Lung (tissue), 12 donors: Measurements from ENCODE around the gene SYNGR3. TPM values are rescaled to one million over a fixed set of nuclear protein-coding genes. Genes with fewer than 3 reads are reported as not detected.
A peak's percentile ranks its signal among the peaks of the same experiment; 100 is the strongest.

ENCODE experiments used
- ATAC-seq: fragments of 200-7000 bp; cut with Tn5 transposase; one replicate; pipeline ENCODE4 v1.9.1; 2020; ENCODE audit warnings: moderate number of reproducible peaks; ENCODE audit not compliant: insufficient read depth, low FRiP score
- DNase-seq, 3 donors: peaks; one replicate each; pipeline ENCODE4 v3.0.0-alpha.2; 2013 to 2017
- H3K27ac ChIP-seq, 2 donors: one replicate each; pipeline ENCODE4 v1.5.1; 2013; ENCODE audit warnings: mild to moderate bottlenecking in 2 of 2, moderate library complexity in 2 of 2, control low read depth in 1 of 2, inconsistent platforms in 1 of 2, low read depth in 1 of 2, low read length in 1 of 2
- H3K27me3 ChIP-seq, 3 donors: one replicate each; pipeline ENCODE4 v1.5.1; 2013; ENCODE audit warnings: low read length in 2 of 3; ENCODE audit not compliant: control insufficient read depth in 3 of 3, insufficient read depth in 3 of 3
- H3K36me3 ChIP-seq, 4 donors: one replicate each; pipeline ENCODE4 v1.5.1; 2013; ENCODE audit warnings: low read length in 4 of 4, mild to moderate bottlenecking in 1 of 4, moderate library complexity in 1 of 4; ENCODE audit not compliant: control insufficient read depth in 4 of 4, insufficient read depth in 4 of 4
- H3K4me1 ChIP-seq, 5 donors: one replicate each; pipeline ENCODE4 v1.5.1; 2013; ENCODE audit warnings: low read length in 5 of 5, mild to moderate bottlenecking in 2 of 5, moderate library complexity in 1 of 5; ENCODE audit not compliant: control insufficient read depth in 5 of 5, insufficient read depth in 5 of 5
- H3K4me3 ChIP-seq: one replicate; pipeline ENCODE4 v1.5.1; 2013; ENCODE audit warnings: mild to moderate bottlenecking, control low read depth, moderate library complexity
- H3K9ac ChIP-seq, 2 donors: one replicate each; pipeline ENCODE4 v1.5.1; 2013; ENCODE audit warnings: low read length in 2 of 2, control low read depth in 1 of 2; ENCODE audit not compliant: insufficient read depth in 1 of 2
- H3K9me3 ChIP-seq, 4 donors: one replicate each; pipeline ENCODE4 v1.5.1; 2013; ENCODE audit warnings: low read length in 3 of 4, mild to moderate bottlenecking in 1 of 4, moderate library complexity in 1 of 4; ENCODE audit not compliant: control insufficient read depth in 4 of 4, insufficient read depth in 3 of 4
- WGBS, 2 donors: extraction: QIAGEN DNeasy Blood & Tissue Kit; methylation state at CpG; one replicate each; pipeline ENCODE4 v1.1.7; 2013; 5-methylcytosine and 5-hydroxymethylcytosine counted together
- polyA plus RNA-seq, 2 donors: library from polyadenylated mRNA; stranded (reverse); fragments of 200-250 nt; gene quantifications; one replicate each; pipeline ENCODE4 v1.2.1, GENCODE V29; 2013
- total RNA-seq, 2 donors: library from RNA; depleted of rRNA in 1 of 2; stranded (reverse); fragments of >200 nt in 1 of 2; gene quantifications; one replicate each; pipeline ENCODE4 v1.2.1, GENCODE V29; 2014 to 2021
- TF ChIP-seq, protein P1 (sequence below): IDR thresholded peaks from 2 replicates; pipeline ENCODE4 v1.5.1; 2012; ENCODE audit warnings: mild to moderate bottlenecking; ENCODE audit errors: control extremely low read depth, extremely low read depth
- donor health status: control.
- donor health status: control.
- donor health status: Bipolar disorder and iron deficiency.
- donor health status: healthy.
- donor health status: DM: yes; HTN: yes; CAD: no.

Gene SYNGR3
- total and polyA plus RNA-seq, 4 donors, result 0.10 to 0.69 (median 0.43) TPM

DNA sequence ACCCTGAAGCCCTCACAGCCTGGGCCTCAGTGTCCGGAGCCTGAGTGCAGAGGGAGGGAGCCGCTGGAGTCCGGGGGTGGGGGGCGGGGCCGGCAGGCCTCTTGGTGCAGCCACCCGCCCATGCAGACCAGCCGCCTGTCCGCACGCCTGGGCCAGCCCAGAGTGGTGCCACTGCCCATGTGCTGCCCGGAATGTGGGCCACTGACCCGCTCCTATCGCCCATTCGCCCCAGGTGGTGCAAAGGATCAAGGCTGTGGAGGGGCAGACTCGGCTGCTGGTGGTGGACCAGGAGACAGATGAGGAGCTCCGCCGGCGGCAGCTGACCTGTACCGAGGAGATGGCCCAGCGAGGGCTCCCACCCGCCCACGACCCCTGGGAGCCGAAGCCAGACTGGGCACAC lies 39.6 kb downstream of the SYNGR3 start:
- Histone ChIP-seq H3K4me1 (peaks cover 0 to 44% (median 24%) of the 10 kb centered on the region in 5 donors), H3K27me3 (no peaks in the 10 kb centered on the region), H3K9ac (no peak overlapping the region), H3K27ac (peak overlapping the region; percentile 4 to 67), H3K36me3 (peaks cover 0 to 15% (median 0%) of the 10 kb centered on the region in 4 donors), H3K9me3 (no peaks in the 10 kb centered on the region), H3K4me3 (peak overlapping the region; percentile 54)
- 63 to 77% methylated on average over 17 to 22 of the region's 22 CpGs for WGBS, 2 donors
- no peak for ATAC-seq
- TF ChIP-seq, protein P1, sequence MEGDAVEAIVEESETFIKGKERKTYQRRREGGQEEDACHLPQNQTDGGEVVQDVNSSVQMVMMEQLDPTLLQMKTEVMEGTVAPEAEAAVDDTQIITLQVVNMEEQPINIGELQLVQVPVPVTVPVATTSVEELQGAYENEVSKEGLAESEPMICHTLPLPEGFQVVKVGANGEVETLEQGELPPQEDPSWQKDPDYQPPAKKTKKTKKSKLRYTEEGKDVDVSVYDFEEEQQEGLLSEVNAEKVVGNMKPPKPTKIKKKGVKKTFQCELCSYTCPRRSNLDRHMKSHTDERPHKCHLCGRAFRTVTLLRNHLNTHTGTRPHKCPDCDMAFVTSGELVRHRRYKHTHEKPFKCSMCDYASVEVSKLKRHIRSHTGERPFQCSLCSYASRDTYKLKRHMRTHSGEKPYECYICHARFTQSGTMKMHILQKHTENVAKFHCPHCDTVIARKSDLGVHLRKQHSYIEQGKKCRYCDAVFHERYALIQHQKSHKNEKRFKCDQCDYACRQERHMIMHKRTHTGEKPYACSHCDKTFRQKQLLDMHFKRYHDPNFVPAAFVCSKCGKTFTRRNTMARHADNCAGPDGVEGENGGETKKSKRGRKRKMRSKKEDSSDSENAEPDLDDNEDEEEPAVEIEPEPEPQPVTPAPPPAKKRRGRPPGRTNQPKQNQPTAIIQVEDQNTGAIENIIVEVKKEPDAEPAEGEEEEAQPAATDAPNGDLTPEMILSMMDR, result no peak
- no peak for DNase-seq

DNA sequence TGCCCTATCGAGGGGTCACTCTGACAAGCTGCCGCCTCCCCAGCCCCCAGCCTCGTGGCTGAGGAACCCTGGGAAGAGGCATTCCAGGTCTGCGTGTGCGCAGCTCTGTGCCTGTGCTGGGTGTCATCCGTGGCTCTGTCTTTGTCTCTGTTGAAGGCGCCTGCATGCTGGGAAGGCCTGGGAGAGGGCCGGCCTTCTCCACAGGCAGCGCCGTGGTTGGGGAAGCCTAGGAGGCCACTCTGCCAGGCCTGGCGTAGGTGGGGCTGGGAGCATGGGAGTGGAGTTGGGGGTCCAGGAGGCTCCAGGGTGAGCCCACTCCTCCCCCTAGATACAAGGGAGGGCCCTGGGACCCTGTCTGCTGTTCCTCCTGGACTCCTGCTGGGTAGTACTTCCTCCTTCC lies 40.3 kb downstream of the SYNGR3 start:
- peak overlapping the region; percentile 54 for H3K4me3 ChIP-seq

DNA sequence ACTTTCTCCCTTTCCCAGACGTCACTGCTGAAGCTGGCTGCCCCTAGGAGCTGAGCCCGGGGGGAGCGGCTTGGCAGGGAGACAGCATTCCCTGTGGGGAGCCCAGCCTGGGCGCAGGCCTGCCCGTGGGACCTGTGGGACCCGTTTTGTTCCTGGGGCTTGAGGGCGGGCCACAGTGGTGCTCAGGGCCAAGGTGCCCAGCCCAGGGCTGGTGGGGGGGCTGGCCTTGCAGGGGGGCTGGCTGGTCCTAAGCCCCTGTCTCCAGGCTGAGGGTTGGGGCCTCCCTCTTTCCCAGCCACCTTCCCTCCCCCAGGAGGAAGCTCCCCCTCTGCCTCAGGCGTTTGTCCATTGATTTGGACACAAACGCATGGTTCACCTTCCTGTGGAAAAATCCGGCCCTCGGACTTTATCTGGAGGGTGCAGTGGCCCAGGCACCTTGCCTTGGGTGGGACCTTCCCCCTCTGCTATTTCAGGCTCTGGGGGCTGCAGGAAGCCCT lies 41.4 kb downstream of the SYNGR3 start:
- H3K4me1 ChIP-seq, result peaks cover 0 to 58% (median 31%) of the 10 kb centered on the region in 5 donors
- H3K27me3 ChIP-seq, result no peaks in the 10 kb centered on the region
- peak overlapping the region; percentile 43 to 78 for H3K27ac ChIP-seq
- no peak overlapping the region for H3K4me3 ChIP-seq
- DNase-seq (no peak), ATAC-seq (no peak)
- no peaks in the 10 kb centered on the region for H3K9me3 ChIP-seq
- 60 to 77% methylated on average over 11 of the region's 11 CpGs for WGBS, 2 donors
- no peak overlapping the region for H3K9ac ChIP-seq
- TF ChIP-seq, protein P1, result no peak
- H3K36me3 ChIP-seq, result peaks cover 0 to 15% (median 0%) of the 10 kb centered on the region in 4 donors

More for the DNA sequence above, 40.3 kb downstream of the SYNGR3 start:
- ATAC-seq (no peak), DNase-seq (no peak)
- H3K27ac ChIP-seq, result peak overlapping the region; percentile 4 to 67
- H3K9ac ChIP-seq, result no peak overlapping the region
- H3K36me3 ChIP-seq, result peaks cover 0 to 15% (median 0%) of the 10 kb centered on the region in 4 donors
- H3K27me3 ChIP-seq, result no peaks in the 10 kb centered on the region
- WGBS, 2 donors, result 76 to 82% methylated on average over 11 of the region's 11 CpGs
- TF ChIP-seq, protein P1, result no peak
- H3K4me1 ChIP-seq, result peaks cover 0 to 49% (median 27%) of the 10 kb centered on the region in 5 donors
- no peaks in the 10 kb centered on the region for H3K9me3 ChIP-seq
